Fibroblast of skin of left quadriceps (primary cell): ENCODE results near the gene ASPN.
"Not testable (repeated sequence)": the region's sequence is repeated elsewhere in the genome, so short reads cannot be mapped to it uniquely, and the experiment has no call there.

ENCODE experiments used
- DNase-seq, 2 experiments: peaks; one replicate each; pipeline ENCODE4 v3.0.0-alpha.2; 2013; ENCODE audit warnings: low read depth in 2 of 2

Gene ASPN

GRCh38 chr9:92422611-92423338, 59.5 kb downstream of the ASPN start:
- no peak for DNase-seq

- no peak for DNase-seq
Measured at GRCh38 chr9:92414566-92414965, 67.7 kb downstream of the ASPN start.

DNA sequence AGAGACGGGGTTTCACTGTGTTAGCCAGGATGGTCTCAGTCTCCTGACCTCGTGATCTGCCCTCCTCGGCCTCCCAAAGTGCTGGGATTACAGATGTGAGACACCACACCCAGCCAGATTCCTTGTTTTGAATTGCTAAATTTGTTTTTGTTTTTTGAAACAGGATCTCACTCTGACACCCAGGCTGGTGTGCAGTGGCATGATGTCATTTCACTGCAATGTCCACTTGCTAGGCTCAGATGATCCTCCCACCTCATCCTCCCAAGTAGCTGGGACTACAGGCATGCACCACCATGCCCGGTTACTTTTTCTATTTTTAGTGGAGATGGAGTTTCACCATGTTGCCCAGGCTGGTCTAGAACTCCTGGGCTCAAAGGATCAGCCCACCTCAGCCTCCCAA, 71.1 kb downstream of the ASPN start:
- not testable (repeated sequence) for DNase-seq

- no peak for DNase-seq
Measured at GRCh38 chr9:92408747-92409478, 73.4 kb downstream of the ASPN start.

GRCh38 chr9:92407818-92408217, 74.5 kb downstream of the ASPN start:
- DNase-seq, result no peak

GRCh38 chr9:92406477-92406876, 75.8 kb downstream of the ASPN start:
- DNase-seq, result no peak
